HG03196 (cell line): ENCODE measurements around the gene C17orf75.

Experiments
- ATAC-seq: cut with Tn5 transposase; IDR thresholded peaks from one replicate; pipeline ENCODE4 v1.9.1; 2021; ENCODE audit not compliant: unreplicated experiment

The C17orf75 gene

GRCh38 chr17:32278815-32279214, 63.2 kb downstream of the C17orf75 start:
- ATAC-seq: no peak
